CD4-positive, alpha-beta T cell treated with Interleukin-17A for 1 hour (primary cell): ENCODE results near the gene ITGB1.

ENCODE experiments used
- DNase-seq: peaks from one replicate; pipeline ENCODE4 v3.0.0-alpha.2; 2020

The ITGB1 gene

DNA sequence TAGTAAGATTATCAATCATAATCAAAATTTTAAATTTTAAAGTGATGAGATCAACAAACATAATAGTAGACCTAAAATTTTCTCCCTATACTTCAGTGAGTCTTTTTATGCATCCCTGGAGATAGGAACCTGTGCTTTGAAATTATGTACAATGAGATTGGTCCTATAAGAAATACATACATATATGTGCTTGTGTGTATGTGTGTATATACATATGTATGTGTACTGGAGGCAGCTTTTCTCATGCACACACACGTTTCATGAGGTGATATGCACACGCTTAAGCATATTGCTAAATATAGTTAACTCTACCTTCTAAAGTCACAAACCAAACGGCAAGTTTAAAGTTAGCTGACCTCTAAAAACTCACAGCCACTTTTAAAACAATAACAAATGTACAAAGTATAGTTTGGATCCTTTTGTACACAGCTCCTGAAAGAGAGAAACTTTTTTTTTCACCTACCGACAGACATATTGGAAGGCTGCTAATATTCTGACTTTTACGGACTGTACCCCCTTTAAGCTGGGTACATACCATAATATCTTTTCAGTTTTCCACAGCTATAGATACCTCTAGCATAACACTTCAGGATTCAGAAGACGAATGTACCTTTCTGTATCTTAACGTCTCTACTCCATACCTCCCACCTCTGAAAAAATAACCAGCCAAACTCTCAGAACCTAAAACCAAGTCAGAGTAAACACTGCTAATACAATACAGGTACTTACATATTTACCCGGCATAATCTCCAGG lies 3.3 kb downstream of the ITGB1 start:
- DNase-seq, result no peak

DNA sequence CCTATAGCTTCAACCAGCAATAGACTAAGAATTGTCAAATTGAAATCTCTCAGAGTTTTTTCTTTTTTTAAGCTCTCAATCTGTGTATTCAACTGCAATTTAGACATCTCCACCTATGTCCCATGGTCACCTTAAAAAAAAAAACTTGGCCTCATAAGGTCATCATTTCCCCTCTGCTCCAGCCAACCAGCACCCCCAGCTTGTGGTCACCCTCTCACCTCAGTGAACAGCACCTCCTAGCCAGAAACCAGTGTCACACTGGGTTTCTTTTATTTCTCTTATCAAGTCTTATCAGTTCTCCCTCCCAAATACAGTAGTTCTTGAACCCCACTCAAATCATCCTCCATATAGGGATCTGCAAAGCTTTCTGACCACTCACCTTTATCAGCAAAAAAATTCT lies 4.0 kb downstream of the ITGB1 start:
- DNase-seq, result peak; percentile 42

DNA sequence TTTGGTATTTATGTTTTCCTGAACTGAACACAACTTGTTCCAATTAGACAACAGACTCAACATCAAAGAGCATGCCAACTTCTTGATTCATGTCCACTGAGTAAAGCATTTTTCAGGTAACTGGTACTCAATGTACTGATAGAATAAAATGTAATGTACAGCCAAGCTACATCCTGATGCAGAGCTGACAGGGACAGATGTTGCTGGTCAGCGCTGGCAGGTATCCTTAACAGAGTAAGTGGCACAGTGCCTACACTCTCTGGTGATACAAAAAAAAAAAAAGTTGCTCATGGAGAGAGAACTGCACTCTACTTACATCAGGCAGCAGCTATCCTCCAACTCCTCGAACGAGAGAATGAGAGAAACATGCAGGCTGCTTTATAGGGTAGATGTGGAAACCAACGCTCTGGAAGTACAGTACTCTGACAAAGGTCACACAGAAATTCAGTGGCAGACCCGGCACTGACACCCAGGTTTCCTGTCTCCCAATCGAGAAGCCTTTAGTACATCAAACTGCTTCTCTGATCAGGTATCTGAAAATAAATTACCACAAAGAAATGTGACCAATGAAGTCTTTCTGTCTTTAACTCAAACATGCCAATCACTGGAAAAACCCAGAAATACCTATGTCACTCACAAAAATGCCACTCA lies 4.6 kb downstream of the ITGB1 start:
- DNase-seq, result peak; percentile 44

DNA sequence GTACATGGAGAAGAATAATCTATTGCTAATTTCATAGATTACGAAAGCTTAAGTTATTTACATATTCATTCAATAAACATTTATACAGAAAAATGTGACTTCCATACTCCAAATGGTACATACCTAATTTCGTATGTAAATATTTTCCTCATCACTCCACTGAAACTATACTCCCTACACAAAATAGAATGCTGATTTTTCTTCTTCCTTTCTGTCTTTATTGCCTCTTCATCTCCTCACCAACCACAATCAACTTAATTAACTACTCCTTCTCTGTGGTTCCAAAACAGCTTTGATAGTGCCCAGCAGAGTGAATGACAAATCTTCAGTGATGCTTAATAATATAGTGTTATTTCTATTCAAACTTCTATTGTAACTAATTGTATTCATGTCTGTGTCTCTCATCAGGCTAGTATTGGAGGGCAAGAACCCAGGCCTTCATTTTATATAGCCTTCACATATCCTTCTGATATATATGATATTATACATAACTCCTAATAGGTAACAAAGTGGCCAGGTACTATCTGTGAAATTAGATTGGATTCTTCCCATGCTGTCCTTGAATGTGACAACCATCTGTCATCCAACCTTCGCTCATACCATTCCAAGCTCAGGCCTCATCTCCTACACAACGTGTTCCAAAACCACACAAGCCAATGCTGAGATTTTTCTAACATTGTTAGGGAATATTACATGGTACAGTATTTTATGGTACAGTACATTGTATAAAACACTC lies 5.3 kb downstream of the ITGB1 start:
- no peak for DNase-seq

DNA sequence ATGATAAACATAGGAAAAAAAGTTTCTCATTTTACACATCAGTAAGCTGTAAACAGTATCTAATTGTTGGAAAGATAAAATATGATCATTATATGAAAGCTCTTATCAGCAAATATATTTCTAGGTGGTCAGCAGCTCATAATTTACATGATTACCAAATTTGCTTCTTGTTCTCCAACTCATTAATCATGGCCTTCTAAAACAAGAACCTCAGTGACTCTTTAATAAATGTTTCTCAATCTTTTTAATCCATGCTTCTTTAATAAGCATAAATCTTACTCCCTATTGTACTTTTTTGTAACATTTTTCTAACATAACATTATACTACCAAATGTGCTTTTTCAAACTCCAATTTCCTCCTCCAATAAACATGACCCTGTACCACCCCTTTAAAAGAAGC lies 5.9 kb downstream of the ITGB1 start:
- no peak for DNase-seq

DNA sequence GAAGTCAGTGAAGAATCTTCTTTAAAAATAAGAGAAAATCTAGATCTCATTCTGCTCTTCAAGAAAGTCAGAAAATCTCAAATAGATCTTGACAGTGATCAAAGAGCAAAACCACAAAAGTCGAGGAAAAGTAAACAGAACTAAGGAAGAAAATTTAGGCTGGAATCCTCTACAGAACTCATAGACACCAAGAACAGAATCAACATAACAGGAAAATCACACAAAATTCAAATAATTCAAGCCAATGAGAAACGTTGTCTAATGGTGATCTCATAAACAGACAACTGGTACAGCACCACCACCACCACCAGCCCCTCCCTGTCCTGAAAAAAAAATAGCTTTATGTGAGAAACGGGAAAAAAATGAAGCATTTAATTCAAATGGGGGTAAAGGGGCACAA lies 6.9 kb downstream of the ITGB1 start:
- DNase-seq, result no peak

DNA sequence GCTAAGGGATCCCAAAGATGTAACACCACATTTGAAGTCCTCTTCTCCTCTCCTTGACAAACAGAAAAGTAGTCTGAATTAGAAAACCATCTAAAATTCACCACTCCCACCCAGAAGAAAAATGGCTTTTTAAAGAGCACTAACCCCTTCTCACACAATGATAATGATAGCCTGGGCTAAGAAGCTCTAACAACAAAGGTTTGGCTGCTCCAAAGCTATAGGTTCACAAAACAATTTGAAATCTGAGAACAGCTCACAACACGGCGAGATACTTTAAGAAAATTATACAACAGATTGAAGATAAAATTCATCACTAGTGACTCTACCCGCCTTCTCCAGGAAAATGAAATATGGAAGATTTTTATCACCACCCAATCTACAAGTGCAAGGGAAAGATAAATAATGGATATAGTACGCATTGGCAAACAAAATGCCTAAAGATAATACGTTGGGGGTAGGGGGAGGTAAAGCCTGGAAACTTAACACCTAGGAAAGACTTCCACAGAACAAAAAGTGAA lies 7.4 kb downstream of the ITGB1 start:
- DNase-seq, result no peak

DNA sequence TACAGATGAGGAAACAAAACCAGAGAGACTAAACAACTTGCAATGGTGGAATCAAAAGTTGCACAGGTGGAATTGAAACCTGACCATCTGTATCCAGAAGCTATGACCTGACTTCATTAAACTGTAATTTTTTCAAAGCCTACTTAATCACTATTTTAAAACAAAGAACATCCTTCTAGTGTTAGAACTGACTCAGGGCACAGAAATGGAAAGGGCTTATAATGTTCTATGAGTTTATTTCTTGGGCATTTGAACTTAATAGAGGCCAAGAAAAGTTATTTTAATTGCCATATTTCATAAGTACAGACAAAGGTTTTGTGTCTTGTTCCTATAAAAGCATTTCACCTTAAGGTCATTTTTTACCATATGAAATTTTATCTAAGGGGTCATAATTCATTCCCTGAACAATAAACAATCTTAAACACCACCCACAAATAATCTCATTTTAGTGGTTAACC lies 8.8 kb downstream of the ITGB1 start:
- DNase-seq, result no peak

DNA sequence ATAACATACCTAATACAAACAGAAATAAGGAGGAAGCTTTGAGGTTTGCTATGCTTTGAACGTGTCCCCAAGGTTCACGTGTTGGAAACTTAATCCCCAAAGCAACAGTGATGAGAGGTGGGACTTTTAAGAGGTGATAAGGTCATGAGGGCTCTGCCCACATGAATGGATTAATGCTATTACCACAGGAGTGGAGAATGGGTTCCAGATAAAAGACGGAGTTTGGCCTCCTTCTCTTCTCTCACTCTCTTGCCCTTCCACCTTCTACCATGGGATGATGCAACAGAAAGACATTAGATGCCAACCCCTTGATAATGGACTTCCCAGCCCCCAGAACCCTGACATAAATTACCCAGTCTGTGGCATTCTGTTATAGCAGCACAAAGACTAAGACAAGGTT lies 9.6 kb downstream of the ITGB1 start:
- DNase-seq, result peak; percentile 55

DNA sequence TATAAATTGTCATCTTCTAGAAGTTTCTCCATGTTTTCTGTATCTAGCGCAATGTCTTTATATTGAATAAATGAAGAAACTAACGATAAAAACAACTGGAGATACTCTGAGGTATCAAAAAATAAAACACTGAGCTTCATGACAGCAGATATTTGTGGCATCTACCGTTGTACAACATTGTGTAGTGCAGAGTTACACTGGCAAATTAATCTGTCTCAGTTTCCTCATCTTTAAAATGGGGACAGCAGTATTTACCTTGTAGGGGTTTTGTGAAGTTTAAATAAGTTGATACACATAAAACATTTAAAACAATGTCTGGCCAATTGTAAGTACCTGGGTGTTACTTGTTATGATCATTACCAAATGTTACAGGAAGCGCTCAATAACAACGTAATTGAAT lies 10.4 kb downstream of the ITGB1 start:
- DNase-seq, result no peak

DNA sequence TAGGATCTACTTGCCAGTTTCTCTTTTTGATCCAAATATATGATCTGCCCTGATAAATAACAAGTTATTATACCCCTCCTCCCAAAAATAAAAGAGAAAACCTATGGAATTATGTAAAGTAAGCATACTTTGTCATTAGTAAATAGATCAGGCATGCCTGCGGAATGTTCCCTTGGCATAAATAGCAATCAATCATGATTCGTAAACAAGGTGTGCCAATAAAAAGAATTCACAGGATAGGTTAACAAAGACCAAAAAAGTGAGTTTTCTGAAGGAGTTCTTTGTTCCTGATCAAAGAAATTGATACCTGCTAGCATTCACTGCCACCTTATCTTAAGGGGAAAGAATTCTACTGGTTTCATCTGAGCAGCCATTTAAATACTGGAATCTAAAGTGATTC lies 11.9 kb downstream of the ITGB1 start:
- no peak for DNase-seq

DNA sequence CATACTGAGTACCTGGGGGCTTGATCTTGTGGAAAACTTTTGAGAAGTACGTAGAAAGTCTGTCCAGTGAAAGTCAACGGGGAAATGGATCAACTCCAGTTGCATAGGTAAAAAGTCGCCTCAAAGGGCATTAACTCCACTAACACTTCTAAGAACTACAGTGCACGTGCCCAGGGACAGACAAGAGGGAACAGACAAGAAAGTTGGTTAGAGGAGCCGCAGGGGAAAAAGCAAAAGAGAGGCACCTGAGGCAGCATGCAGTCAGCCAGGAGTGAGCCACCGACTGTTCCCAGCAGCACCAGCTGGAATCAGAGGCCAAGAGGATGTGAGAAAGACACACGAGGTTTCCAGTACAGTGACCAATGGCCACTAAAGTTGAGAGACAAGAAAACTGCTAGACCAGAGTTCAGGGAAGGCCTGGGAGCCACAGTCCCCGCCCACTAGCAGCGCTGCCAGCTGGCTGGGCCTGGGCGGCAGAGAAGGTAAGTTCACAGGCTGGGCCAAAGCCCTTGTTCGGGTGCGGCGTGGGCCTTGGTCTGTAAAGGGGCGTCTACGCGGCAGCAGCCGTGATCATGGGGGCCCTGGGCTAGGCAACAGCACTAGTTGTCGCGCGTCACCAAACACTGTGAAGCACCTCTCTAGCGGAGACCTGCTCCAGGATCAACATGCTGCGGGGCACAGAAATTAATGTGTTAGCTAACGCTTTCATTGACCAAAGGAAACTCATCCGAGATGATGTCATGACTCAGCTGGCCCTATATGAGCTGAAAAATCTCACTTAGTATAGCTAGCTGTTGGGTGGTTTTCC lies 14.0 kb downstream of the ITGB1 start:
- DNase-seq, result no peak

DNA sequence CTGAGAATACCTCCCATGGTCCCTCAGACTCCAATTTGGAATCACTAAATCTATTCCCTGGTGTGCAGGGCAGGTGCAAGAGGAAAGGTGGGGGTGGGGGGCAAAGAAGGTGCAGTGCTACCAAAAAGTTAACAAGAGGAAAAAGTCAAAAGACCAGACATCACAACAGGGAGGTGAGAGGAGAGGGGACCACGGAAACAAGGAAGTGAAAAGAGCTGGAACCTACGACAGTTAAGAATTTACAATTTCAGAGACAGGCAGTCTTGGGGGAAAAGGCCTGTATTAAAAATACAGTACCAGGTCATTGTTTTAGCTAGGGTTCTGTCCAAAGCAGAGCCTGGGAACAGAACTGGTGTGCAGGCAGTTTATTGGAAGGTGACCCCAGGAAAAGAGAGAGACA lies 14.6 kb downstream of the ITGB1 start:
- DNase-seq, result no peak

DNA sequence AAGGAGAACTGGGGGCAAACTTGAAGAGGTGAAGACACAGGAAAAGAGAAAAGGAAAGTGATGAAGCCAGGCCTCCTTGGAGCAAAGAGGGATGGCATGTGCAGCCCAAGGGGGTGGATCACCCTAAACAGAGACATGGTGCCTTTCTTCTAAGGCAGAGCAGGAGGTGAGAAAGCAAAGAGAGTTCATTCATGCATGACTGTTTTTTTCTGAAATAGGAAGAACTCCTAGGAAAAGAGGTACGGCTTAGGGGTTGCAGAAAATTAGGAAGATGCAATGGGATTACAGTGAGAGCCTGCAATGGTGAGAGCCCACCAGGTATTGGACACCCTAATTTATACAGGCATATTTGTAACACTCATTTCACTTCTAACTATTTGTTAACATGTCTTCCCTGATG lies 15.9 kb downstream of the ITGB1 start:
- DNase-seq, result no peak

DNA sequence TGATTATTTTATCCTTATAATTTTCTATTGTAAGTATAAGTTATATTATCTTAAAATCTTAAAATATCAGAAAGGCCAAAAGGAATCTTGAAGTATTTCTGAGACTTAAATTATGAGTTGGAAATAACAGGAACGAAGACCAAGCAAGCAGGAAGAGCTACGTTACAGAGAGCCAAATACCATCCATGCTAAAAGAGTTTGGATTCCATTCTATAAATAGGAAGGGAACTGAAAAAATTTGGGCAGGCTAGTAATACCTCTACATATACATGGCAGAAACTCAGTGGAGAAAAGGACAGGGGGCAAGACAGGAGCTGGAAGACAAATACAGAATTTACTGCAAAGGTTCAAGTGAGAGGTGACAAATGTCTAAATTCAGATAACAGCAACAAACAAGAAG lies 16.7 kb downstream of the ITGB1 start:
- no peak for DNase-seq

DNA sequence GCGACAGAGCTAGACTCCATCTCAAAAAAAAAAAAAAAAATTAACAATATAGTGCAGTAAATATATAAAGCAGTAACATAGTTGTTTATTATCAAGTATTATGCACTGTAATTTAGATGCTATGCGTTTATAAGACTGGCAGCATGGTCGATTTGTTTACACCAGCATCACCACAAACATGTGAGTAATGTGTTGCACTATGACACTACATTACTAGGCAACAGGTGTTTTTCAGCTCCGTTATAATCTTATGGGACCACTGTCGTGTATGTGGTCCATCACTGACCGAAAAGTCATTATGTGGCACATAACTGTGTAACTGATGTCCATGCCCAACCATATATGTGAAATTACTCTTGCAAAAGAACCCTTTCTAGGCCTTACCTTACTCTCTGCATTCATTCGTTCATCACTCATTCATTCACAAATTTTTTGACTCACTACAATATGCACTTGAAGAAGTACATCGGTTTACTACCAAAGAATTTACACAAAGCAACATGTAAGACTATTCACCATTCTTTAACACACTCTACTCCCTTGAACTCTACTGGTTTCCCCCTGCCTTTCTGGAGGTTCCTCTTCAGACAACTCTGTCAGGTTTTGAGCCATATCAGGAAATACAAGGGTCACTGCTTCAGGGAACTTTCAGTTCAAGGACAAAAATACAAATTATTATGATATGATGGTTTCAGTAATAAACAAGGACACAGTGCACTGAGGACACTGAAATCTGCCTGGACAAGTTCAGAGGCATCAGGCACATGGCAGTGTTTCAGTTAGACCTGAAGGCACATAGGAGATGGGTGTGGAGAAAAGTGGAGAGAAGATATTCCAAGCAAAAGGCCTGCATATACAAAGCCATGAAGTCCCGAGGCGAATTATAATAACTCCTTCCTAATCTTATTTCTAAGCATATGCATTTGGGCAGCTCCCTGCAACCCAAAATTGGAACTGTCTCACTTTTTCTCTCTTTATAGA lies 17.4 kb downstream of the ITGB1 start:
- DNase-seq, result no peak

DNA sequence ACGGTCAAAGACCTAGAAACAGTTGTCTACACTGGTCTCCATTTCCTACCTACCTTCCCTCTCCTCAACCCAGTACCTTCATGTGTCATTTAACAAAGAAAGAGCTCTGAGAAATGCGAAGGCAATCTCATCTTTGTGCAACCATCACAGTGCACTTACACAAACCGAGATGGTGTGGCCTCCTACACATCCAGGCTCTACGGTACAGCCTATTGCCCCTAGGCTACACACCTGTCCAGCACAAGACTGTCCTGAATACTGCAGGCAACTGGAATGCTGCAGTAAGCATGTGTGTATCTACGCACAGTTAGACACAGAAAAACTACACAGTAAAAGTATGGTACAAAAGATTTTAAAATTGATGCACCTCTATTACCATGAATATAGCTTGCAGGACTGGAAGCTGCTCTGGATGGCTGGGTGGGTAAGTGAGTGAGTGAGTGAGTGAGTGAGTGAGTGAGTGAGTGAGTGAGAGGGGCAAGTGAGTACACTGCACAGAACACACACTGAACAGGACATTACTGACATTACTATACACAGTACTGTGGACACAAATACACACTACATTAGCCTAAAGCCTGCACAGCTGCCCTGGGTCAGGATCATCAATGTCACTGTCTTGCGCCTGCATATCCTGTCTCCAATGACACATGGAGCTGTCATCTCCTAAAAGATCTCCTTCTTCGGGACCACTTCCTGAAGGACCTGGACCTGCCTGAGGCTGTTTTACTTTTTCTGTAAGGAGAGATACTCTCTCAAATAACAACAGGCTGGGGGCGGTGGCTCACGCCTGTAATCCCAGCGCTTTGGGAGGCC lies 18.5 kb downstream of the ITGB1 start:
- DNase-seq, result no peak

DNA sequence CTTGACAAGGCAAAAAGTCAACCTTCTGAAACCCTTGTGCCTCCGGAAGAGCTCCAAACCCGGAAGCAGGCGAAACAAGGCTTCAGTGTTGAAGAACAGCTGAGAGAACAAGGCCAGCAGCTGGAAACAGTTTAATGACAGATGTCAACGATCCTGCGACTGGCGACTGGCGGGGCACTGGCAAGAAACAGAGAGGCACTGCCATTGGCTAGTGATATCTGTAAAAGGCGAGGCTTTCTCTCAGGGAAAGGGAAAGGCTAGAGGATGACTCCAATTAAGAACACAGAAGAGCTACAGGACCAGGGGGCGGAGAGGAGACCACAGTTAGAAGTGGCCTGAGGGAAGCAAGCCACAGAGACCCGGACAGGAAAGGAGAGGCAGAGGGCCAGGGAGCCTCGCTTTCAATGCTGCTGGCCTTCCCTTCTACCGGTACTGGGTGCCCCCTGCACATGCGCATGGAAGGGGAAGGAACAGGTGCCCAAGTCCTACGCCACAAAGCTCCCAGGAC lies 19.4 kb downstream of the ITGB1 start:
- no peak for DNase-seq

DNA sequence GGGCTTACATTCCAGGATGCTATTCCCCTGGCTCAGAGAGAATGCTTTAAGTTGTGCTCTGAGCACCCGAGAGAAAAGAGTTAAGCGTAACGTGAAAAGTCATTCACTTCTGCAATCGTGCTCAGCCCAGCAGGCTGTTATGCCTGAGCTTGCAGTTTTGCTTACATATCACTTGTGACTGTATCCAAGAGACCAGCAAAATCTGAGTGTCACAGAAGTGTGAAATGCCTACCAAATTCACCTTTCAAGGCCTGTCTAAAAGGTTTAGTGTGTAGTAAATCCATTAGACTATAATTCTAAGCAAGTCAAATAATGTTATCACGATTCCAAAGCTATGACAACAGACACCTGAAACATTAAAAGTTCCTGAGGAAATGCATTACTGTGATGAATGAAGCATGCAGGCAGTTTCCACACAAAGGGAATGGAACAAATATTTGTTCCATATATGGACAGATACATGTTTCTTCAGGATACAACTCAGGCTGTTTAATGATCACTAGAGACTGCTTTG lies 20.1 kb downstream of the ITGB1 start:
- no peak for DNase-seq

DNA sequence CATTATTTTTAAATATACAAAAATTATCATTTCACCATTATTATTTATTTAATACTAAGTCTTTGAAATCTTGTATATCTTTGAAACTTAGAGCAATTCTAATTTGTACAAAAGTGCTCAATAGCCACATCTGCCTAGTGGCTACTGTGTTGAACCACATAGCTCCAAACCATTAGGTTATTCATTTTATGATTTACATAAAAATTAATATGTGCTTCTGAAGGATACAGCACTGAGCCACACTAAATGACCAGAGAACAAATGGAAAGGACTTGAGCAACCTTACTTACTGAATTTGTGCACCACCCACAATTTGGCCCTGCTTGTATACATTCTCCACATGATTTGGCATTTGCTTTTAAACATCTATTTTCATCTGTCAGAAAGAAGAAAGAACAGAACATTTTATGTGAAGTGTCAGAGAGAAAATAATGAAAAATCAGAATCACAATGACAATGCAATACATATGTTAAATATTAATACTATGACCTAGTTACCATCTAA lies 25.8 kb downstream of the ITGB1 start:
- no peak for DNase-seq
